GM20431 (cell line): ENCODE measurements around the gene DPP6.

Experiments
- in situ Hi-C: fragments of 300-500 bp; cut with MseI, MboI; formaldehyde crosslinking; loops from one replicate; pipeline ENCODE4 v1.15.0; 2020; ENCODE audit warnings: low sequenced_read_pairs; ENCODE audit not compliant: unreplicated experiment

The DPP6 gene

DNA sequence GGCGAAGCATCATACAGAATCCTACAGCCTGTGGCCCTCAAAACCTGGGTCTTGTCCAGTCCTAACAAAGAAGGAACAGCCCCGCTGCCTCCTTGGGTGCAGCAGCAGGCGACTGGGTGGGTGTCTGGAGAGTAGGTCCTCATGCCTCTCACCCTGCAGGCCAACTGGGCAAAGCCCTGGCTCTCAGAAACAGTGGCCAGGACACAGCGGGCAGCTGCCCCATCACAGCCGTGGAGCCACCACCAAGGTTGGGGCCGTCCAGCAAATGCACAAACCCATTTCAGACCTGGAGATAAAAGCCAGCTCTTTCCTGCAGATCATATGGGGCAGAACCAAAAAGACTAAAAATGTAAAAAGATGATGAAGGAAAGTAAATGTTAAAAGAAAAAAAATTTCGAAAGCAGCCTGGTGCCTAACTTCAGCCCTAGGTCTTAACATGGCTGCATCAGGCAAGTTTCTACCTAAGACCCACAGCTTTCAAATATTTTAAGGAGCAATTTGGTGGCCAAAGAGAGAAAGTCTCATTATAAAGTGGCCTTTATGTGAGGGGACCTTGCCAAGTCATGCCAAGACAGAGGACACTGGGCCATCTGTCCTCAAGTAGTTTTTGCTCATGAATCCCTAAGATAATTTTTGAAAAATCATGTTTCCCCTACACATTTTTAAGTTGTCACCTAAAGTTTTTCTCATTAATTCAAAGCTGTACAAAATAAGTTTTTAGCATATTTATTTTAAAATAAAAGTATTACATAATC is 808.6 kb downstream of the DPP6 start:
- in situ Hi-C loops = no loop called here

GRCh38 chr7:154861589-154861988 is 809.4 kb downstream of the DPP6 start:
- in situ Hi-C loops = no loop called here

DNA sequence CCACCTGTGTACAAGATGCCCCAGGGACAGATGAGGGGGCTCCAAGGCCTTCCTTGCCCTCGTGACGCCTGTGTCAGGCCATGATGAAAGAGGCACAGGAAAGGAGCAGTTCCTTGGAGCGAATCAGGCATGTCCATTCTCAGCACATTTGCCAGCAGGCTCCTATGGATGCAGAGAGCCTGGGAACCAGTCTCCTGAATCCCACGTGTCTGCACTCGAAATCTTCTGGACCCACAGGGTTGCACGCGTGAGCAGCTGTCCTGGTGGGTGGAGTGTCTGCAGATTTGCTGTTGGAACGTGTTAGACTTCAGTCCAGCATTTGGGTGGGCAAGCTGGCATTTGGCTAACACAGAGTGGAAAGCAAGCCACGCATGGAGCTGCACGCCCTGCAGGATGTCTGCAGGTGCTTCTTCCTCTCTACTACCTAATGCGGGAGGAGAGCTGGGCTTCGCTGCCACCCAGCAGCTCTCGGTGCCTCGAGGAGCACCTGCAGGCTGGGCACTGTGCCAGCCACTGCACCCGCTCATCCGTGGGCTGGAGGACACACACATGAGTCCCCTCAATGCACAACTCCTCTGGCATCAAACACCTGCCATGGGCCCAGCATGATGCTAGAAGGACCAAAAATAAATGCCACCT is 810.1 kb downstream of the DPP6 start:
- in situ Hi-C loops = no loop called here

GRCh38 chr7:154863766-154864522 is 811.7 kb downstream of the DPP6 start:
- in situ Hi-C loops = no loop called here

DNA sequence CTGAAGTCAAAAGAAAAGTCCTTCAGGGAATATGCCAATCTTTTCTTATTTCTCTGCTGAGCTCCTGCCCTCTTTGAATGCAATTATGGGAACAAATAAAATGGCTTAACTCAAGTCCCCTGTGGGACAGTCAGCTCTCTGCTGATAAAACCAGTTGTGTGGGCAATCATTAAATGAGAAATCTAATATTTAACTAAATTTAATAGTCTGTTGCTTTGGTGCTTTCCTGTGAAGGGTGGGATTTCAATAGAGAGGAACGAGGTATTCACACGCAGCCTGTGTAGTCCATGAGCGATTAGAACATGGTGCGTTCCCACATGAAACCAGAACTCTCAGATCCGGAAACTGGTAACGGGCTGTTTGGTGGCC is 812.3 kb downstream of the DPP6 start:
- in situ Hi-C loops = no loop called here

- in situ Hi-C loops = no loop called here
Measured at GRCh38 chr7:154865984-154866685, 813.9 kb downstream of the DPP6 start.

DNA sequence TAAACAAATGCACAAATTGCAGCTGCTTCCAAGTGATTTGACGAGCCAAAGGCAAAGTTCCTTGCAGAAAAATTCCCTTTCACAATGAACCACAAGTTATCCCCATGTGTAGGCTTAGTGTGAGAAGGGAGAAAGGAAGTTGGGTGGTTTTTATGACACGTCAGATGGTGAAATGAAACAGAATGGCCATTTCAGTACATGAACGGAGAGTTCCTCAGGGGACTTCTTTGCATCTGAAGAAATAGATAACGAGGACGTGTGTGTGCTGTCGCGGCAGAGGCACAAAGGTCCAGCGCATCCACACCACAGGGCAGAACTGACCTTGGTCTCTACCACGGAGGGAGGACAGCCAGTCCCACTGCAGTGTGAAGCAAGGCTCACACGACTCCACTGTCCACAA is 814.9 kb downstream of the DPP6 start:
- in situ Hi-C loops = no loop called here

DNA sequence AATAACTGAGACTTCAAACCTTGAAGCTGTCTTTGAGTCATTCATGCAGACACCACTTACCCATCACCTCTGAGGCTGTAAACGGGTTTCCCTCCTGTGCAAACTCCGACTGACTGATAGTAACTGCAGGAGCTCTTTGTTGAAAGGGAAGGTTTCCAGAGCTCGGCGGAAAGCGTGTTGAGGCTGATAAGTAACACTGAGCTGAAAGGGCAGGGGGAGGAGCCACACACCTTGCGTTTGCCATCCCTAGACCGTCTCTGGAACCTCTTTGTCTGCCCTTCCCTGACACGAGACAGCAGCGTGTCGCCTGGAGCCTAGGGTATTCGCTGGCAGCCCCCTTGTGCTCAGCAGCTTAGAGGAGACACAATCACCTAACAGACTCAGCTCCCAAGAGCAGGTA is 816.7 kb downstream of the DPP6 start:
- in situ Hi-C loops = no loop called here

DNA sequence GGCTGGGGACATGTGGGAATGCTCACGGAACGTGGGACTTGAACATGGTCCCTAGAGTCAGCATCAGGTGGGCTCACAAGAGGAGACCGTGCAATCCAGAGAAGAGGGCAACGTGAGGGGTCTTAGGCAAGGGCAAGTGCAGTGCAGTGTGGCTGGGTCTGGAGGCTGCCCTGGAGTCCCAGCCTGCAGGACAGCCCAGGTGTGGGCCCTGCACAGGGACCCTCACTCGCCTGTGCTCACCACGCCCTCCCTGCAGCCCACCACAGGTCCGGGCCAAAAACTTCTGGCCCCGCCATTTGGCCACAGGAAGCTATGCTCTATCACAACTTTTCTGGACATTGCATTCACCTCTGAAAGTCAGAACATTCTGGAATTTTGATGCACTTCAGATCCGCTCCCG is 817.2 kb downstream of the DPP6 start:
- in situ Hi-C loops = no loop called here

- in situ Hi-C loops = no loop called here
Measured at GRCh38 chr7:154871507-154871906, 819.3 kb downstream of the DPP6 start.

- in situ Hi-C loops = no loop called here
Measured at GRCh38 chr7:154871928-154872750, 819.9 kb downstream of the DPP6 start.

GRCh38 chr7:154872811-154873499 is 820.8 kb downstream of the DPP6 start:
- in situ Hi-C loops = no loop called here

GRCh38 chr7:154873500-154874121 is 821.4 kb downstream of the DPP6 start:
- in situ Hi-C loops = no loop called here

DNA sequence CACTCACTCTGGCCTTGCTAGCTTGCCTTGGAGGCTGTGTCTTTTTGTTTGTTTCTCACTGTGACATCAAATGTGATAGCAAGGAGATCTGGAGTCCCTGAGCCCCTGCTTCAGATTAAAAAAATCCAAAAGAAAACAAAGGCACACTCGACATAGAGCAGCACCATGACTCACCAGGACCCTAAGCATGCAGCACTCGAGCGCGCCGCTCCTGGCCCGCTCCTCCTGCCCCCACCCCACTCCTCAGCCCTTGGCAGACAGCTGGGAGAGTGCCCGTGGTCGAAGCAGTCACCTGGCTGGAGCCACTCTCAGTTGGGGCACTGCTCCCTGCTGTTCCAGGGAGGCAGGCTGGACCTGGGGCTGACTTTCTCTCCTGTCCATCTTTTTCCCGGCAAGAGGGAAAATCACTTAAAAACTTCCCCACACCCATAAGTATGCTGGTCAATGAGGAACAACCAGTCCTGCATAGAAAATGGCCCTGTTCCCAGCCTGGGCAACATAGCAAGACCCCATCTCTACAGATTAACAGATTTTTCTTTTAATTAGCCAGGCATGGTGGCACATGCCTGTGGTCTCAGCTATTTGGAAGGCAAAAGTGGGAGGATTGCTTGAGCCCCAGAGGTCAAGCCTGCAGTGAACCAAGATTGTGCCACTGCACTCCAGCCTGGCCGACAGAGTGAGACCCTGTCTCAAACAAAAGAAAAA is 822.4 kb downstream of the DPP6 start:
- in situ Hi-C loops = no loop called here

GRCh38 chr7:154875297-154875696 is 823.1 kb downstream of the DPP6 start:
- in situ Hi-C loops = no loop called here

DNA sequence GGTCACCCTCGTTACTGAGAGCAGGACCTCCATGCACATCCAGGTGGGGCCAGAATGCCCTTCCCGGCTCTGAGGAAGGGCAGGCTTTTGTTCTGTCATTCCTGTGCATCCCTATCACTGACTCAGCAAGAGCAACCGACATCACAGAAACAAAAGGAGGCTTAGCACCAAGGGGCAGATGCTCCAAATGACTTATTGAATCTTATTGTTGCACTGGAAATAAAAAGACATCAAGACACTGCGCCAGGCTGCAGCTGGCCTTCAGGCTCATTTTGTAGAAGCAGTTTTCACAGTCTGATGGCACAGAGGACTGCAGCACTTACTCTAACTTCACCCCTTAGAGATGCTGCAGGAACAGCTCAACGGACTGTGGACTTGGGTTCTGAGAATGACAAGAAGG is 824.3 kb downstream of the DPP6 start:
- in situ Hi-C loops = no loop called here

DNA sequence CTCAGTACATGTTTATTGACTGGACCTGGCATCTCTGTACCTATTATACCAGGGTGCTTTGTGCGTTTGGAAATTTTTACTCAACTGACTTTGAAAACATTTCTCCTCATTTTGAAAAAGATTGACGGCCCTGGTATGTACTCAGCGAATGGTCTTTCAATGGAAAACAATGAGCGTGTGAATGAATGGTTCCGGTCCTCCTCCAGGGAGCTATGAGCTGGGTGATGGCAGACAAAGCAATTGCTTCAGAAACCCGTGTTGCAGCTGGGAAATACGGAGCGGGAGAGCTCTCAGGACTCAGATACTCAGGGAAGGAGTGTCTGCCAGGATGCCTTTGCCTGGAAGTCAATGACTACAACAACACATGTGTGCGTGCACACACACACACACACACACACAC is 824.8 kb downstream of the DPP6 start:
- in situ Hi-C loops = no loop called here

DNA sequence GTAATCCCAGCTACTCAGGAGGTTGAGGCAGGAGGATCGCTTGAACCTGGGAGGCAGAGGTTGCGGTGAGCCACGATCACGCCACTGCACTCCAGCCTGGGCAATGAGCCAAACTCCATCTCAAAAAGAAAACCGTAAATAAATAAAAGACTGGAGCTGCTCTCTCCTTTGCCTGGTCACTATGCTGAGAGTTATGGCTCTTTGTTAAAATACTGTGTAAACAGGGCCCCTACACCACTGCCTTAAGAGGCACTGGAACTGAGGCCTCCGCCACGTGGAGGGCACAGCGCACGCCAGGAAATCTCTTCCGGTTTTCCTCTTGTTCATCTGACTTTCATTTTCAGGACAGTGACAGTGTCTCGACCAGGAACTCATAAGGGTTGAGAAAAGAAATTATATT is 827.4 kb downstream of the DPP6 start:
- in situ Hi-C loops = no loop called here
